HCT116 (cell line): ENCODE measurements around the gene PCDH15.

Source experiments
- ATF3 ChIP-seq: IDR thresholded peaks from 2 replicates; pipeline ENCODE4 v1.6.1; 2012
- CEBPB ChIP-seq: IDR thresholded peaks from 2 replicates; pipeline ENCODE4 v1.6.1; 2012; ENCODE audit warnings: low read depth
- CTCF ChIP-seq, 3 experiments: fragments of 200-600 bp in 1 of 3; sonication (generic) in 1 of 3; IDR thresholded peaks in 2 of 3; conservative IDR thresholded peaks in 1 of 3; 2 replicates each; pipeline ENCODE4 v1.5.1; 2012 to 2017; ENCODE audit warnings: low read depth in 2 of 3, low read length in 2 of 3, antibody characterized with exemption in 1 of 3, borderline replicate concordance in 1 of 3, control low read depth in 1 of 3, mild to moderate bottlenecking in 1 of 3, mixed read lengths in 1 of 3, mixed run types in 1 of 3, moderate library complexity in 1 of 3; ENCODE audit not compliant: insufficient read depth in 1 of 3
- ELF1 ChIP-seq: IDR thresholded peaks from 2 replicates; pipeline ENCODE4 v1.6.1; 2012; ENCODE audit warnings: low read depth, borderline replicate concordance
- EZH2 ChIP-seq: fragments of 200-600 bp; sonication (generic); IDR thresholded peaks from 2 replicates; pipeline ENCODE4 v1.6.1; 2017; ENCODE audit warnings: antibody characterized with exemption, mixed run types
- EZH2phosphoT487 ChIP-seq: fragments of 200-600 bp; IDR thresholded peaks from 2 replicates; pipeline ENCODE4 v1.6.1; 2018; ENCODE audit warnings: antibody characterized with exemption, borderline replicate concordance
- MAX ChIP-seq: IDR thresholded peaks from 2 replicates; pipeline ENCODE4 v1.6.1; 2012
- POLR2A ChIP-seq: IDR thresholded peaks from 2 replicates; pipeline ENCODE4 v1.7.0; 2011; ENCODE audit warnings: borderline replicate concordance; ENCODE audit not compliant: insufficient read depth, insufficient read length; ENCODE audit errors: extremely low read depth
- POLR2AphosphoS5 ChIP-seq: IDR thresholded peaks from 2 replicates; pipeline ENCODE4 v1.6.1; 2011; ENCODE audit warnings: mild to moderate bottlenecking, low read depth, low read length, moderate library complexity
- SIN3A ChIP-seq: IDR thresholded peaks from 2 replicates; pipeline ENCODE4 v1.6.1; 2012; ENCODE audit warnings: low read depth
- YY1 ChIP-seq: IDR thresholded peaks from 2 replicates; pipeline ENCODE4 v1.6.1; 2011; ENCODE audit warnings: low read length, low read depth, moderate library complexity, mild to moderate bottlenecking; ENCODE audit not compliant: insufficient replicate concordance; ENCODE audit errors: extremely low read depth
- ZBTB33 ChIP-seq: IDR thresholded peaks from 2 replicates; pipeline ENCODE4 v1.6.1; 2011; ENCODE audit warnings: mild to moderate bottlenecking, low read length, moderate library complexity; ENCODE audit not compliant: insufficient replicate concordance; ENCODE audit errors: extremely low read depth
- ZFX ChIP-seq: fragments of 450-650 bp; IDR thresholded peaks from 2 replicates; pipeline ENCODE4 v1.6.1; 2017
- ZNF274 ChIP-seq: fragments of 200-500 bp; sonication (Bioruptor generic); IDR thresholded peaks from 2 replicates; pipeline ENCODE4 v1.6.1; 2014; ENCODE audit warnings: mild to moderate bottlenecking, low read depth, low read length, inconsistent platforms

- TF ChIP-seq CTCF (IDR thresholded peaks at IDR 0.05 in 2 of 3, conservative IDR thresholded peaks at IDR 0.05 in 1 of 3; ENCODE audit: borderline replicate concordance in 1 of 3, insufficient read depth in 1 of 3, low read depth in 2 of 3, low read length in 2 of 3) (no peak), MAX (no peak), CEBPB (no peak), YY1 (no peak), POLR2A (no peak), ATF3 (no peak), EZH2 (no peak), SIN3A (no peak), ZFX (no peak), ZNF274 (no peak), ZBTB33 (no peak), ELF1 (no peak), POLR2AphosphoS5 (no peak), EZH2phosphoT487 (no peak)
Measured at GRCh38 chr10:54594289-54594688, 206.7 kb downstream of the PCDH15 start.
